ENCODE measurements around the gene CYCS.

GRCh38 chr7:25087855-25088254 lies 37.2 kb downstream of the CYCS start:
- TF ChIP-seq ZFP3 (CRISPR knock-in tag; IDR thresholded peaks at IDR 0.05) (no peak), POU6F1 (CRISPR knock-in tag; IDR thresholded peaks at IDR 0.05; ENCODE audit: borderline replicate concordance, low read depth) (no peak), SNAI2 (CRISPR knock-in tag; IDR thresholded peaks at IDR 0.05) (no peak)
